IMR-90 (cell line): ENCODE data around the gene TOMM40L.

ENCODE experiments used
- CTCF ChIP-seq: conservative IDR thresholded peaks from 2 replicates; pipeline ENCODE4 v1.5.1; 2012; ENCODE audit warnings: mild to moderate bottlenecking, low read depth, low read length, improper control_type of control experiment
- POLR2A ChIP-seq: IDR thresholded peaks from 2 replicates; pipeline ENCODE4 v1.6.1; 2012; ENCODE audit warnings: mild to moderate bottlenecking, low read depth, low read length
- RAD21 ChIP-seq: IDR thresholded peaks from 2 replicates; pipeline ENCODE4 v1.6.1; 2012; ENCODE audit warnings: low read length, improper control_type of control experiment
- RCOR1 ChIP-seq: IDR thresholded peaks from 2 replicates; pipeline ENCODE4 v1.6.1; 2012; ENCODE audit warnings: mild to moderate bottlenecking, low read length, improper control_type of control experiment; ENCODE audit not compliant: insufficient replicate concordance

DNA sequence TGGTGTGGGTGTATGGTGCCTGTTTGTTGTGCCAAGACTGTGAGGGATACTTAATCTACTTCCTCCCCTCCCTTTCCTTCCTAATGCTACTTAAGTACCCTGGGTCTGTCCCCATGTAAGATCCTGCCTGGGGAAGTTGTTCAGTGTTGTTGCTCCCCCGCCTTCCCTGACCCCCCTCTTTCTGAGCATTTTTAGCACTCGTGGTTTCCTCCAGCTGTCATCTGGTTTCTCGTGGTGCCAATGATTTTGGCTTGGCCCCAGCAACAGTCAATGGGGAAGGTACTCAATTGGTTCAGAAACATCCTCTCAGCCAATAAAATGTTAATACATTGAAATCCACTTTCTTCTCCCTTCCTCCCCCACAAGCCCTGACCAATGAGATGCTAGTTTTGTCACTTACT is 40.6 kb upstream of the TOMM40L start:
- TF ChIP-seq CTCF (no peak), RAD21 (no peak), POLR2A (no peak), RCOR1 (no peak)
